LNCaP clone FGC (cell line): ENCODE measurements around the gene MYO16.

Source experiments
- DNase-seq: peaks from one replicate; pipeline ENCODE4 v3.0.0-alpha.2; 2011; ENCODE audit warnings: low read depth
- H3K4me3 ChIP-seq: 2 replicates; pipeline ENCODE4 v1.5.1; 2011; ENCODE audit warnings: mild to moderate bottlenecking, low read depth, low read length, control low read depth
- TF ChIP-seq, protein P1 (sequence below): IDR thresholded peaks from 2 replicates; pipeline ENCODE4 v1.5.1; 2012; ENCODE audit warnings: mild to moderate bottlenecking; ENCODE audit not compliant: control insufficient read depth, insufficient read depth; ENCODE audit errors: extremely low read depth

Gene MYO16

DNA sequence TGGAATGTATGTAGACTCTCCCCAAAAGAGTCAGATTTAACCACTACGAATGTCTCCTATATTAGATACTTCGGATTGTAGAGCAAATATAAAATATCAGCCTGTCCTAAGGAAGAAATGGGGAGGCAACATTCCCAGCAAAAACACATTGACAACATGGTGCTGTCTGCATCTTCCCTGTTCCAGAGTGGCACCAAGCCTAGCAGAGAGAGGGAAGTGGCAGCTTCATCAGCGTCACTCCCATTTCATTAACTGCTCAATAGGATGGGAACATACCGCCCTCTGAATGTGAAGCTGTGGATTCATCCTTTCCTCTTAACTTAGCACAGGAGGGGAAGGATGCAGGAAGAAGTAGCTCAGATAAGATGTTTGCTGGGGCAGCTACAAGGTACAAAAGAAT lies 45.4 kb downstream of the MYO16 start:
- no peak overlapping the region for H3K4me3 ChIP-seq
- TF ChIP-seq, protein P1, sequence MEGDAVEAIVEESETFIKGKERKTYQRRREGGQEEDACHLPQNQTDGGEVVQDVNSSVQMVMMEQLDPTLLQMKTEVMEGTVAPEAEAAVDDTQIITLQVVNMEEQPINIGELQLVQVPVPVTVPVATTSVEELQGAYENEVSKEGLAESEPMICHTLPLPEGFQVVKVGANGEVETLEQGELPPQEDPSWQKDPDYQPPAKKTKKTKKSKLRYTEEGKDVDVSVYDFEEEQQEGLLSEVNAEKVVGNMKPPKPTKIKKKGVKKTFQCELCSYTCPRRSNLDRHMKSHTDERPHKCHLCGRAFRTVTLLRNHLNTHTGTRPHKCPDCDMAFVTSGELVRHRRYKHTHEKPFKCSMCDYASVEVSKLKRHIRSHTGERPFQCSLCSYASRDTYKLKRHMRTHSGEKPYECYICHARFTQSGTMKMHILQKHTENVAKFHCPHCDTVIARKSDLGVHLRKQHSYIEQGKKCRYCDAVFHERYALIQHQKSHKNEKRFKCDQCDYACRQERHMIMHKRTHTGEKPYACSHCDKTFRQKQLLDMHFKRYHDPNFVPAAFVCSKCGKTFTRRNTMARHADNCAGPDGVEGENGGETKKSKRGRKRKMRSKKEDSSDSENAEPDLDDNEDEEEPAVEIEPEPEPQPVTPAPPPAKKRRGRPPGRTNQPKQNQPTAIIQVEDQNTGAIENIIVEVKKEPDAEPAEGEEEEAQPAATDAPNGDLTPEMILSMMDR = 0 out of 2 replicates have a peak, but pooled peaks have one; percentile 2
- DNase-seq = no peak

DNA sequence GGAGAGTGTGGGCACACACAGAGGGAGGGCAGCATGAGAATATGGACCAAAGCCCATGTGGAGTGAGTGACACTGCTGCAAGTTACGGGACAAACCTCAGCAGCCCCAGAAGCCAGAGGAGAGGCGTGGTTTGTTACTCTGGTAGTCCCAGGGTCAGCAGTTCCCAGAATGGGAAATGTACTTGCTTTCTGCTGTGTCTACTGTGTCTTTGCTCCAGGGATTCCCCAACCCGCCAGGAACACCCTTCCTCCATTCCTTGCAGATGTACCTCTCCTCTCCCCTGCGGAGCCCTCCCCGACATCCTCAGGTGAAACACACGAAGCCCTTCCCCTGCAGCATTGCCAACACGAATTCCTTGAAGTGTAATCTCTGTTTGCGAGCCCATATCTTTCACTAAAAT lies 47.2 kb downstream of the MYO16 start:
- DNase-seq = no peak
- TF ChIP-seq, protein P1 = no peak
- no peak overlapping the region for H3K4me3 ChIP-seq

DNA sequence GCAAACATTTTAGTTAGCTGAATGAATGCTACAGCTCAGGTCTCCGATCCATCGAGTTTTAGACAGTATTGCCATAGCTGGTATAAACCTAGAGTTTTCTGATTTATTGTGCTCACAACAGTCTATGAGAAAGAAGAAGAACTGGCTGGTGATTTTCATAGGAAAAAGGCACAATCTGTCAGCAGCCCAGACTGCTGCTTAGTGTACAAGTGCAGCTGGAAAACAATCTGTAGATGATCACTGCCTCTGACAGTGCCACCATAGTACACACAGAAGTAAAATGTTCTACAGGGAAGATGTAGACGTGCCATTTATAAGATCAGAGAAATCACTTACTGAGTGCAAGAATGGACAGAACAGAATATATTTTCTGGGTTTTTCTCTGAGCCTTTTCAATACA lies 48.4 kb downstream of the MYO16 start:
- no peak overlapping the region for H3K4me3 ChIP-seq
- TF ChIP-seq, protein P1 = no peak
- DNase-seq = no peak

DNA sequence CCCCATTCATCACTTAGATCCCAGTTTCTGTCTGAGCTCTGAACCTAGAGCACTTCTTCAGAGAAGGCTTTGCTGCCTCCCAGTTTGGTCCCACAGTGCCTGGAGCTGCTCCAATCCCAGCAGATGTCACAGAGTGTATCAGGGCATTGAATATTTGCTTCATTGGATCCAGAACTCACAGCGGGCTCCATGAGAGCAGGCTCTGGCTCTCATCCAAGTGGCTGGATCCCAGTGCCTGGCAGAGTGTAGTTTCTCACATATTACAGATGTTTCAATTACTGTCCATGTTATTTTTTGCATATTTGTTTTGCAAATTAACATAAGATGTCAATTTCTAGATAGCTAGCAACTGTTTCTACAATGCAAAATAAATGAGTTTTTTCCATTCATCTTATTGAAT lies 50.6 kb downstream of the MYO16 start:
- DNase-seq = no peak
- H3K4me3 ChIP-seq = no peak overlapping the region
- TF ChIP-seq, protein P1 = no peak

DNA sequence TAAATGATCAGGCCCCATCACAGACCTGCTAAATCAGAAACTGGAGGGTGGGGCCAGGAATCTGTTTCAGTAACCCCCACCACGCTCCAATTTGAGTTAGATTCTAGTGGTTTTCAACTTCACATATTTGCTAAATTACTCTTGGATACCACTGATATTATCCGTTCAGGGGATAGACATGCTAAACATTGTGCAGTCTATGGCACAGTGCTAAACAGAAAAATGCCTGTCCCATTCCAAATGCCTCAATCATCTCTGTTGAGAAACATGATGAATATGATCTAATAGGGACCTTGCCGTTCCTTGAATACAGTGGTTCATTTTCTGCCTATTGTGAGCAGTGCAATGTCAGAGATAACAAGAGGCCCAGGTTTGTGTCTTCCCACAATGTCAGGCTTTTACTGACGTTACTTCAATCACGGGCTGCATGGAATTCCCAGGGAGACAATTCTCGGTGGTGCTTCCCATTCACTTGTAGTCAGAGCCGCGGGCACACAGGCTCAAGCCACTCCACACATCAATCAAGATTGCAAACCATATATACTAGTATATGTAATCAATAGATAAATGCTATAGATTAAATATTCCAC lies 52.7 kb downstream of the MYO16 start:
- TF ChIP-seq, protein P1 = no peak
- no peak for DNase-seq
- H3K4me3 ChIP-seq = no peak overlapping the region

DNA sequence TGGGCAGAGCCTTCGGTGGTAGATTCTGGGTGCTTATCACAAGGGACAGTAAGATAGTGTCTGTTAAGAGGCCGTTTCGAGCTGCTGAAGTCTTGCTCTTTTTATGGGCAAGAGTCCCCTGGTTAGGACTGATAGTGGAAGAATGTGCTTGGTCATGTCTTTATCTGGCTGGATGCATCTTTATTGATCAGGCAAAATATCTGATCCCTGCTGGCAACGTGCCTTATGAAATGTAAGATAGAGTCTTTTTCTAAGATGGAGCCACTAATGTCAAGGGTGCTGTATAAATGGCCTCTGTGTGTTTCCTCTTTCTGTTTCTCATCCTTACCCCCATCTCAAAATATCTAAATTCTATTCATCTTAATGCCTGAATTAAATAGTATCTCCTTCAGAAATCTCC lies 53.3 kb downstream of the MYO16 start:
- TF ChIP-seq, protein P1 = no peak
- DNase-seq = no peak
- no peak overlapping the region for H3K4me3 ChIP-seq

DNA sequence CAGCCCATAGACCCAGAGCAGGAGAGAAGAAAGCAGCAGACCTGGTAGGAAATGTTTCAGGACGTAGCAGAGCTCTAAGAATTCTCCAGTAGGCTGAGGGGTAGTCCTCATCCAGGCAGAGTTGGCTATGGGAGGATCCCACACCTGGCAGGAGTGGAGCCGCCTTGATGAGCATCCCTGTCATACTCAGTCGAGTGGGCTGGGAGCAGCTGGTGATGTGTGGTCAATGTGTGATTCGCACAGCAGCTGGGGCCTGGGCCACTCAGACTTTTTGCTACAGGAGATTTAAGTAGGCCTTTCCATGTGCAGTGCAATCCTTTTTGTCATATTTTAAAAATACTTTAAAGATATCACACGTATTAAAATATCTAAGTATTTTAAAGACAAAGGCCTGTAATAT lies 56.6 kb downstream of the MYO16 start:
- DNase-seq = no peak
- TF ChIP-seq, protein P1 = no peak
- H3K4me3 ChIP-seq = no peak overlapping the region
